Measurements from ENCODE around the gene RIPOR2. TPM values are rescaled to one million over a fixed set of nuclear protein-coding genes. Genes with fewer than 3 reads are reported as not detected.

Gene RIPOR2
- total RNA-seq, 2 experiments from 2014 or later, result 21.0 to 23.5 TPM

GRCh38 chr6:24821860-24822444 lies 113.8 kb downstream of the RIPOR2 start:
- ChIA-PET POLR2A (no interaction called here), CTCF (interaction anchor here (0.7 to 1.5 kb wide), 2 partner anchors 11 to 196 kb away, joined by 3 read pairs; no protein-coding TSS in a partner anchor)

GRCh38 chr6:24818346-24818745 lies 117.4 kb downstream of the RIPOR2 start:
- CTCF ChIA-PET, result interaction anchor here (0.5 kb wide), 1 partner anchor 28 kb away, joined by 3 read pairs; no protein-coding TSS in a partner anchor
- POLR2A ChIA-PET, result no interaction called here

- CTCF ChIA-PET, result no interaction called here
- POLR2A ChIA-PET, result no interaction called here
Measured at GRCh38 chr6:24809728-24810127, 126.0 kb downstream of the RIPOR2 start.

- POLR2A ChIA-PET, result no interaction called here
- CTCF ChIA-PET, result no interaction called here
Measured at GRCh38 chr6:24807584-24807983, 128.2 kb downstream of the RIPOR2 start.

GRCh38 chr6:24802271-24803059 lies 133.3 kb downstream of the RIPOR2 start:
- POLR2A ChIA-PET, result no interaction called here
- CTCF ChIA-PET, result no interaction called here

DNA sequence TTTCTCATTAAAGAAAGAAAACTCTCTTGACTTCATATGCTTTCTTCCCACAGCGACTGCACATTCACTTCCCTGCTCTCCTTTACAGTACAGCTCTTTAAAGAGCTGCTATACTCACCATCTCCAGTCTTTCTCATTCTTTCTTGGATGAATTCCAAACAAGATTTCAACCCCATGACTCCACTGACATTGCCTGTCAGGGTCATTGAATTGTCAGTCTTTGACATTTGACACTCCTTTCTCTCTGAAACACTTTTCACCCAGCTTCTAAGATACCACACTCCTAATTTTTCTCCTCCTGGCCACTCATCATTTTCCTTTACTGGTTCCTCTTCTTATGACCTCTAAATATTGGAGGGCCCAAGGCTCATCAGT lies 136.2 kb downstream of the RIPOR2 start:
- POLR2A ChIA-PET, result no interaction called here
- CTCF ChIA-PET, result interaction anchor here (0.6 kb wide), 1 partner anchor 20 kb away, joined by 4 read pairs; no protein-coding TSS in a partner anchor

DNA sequence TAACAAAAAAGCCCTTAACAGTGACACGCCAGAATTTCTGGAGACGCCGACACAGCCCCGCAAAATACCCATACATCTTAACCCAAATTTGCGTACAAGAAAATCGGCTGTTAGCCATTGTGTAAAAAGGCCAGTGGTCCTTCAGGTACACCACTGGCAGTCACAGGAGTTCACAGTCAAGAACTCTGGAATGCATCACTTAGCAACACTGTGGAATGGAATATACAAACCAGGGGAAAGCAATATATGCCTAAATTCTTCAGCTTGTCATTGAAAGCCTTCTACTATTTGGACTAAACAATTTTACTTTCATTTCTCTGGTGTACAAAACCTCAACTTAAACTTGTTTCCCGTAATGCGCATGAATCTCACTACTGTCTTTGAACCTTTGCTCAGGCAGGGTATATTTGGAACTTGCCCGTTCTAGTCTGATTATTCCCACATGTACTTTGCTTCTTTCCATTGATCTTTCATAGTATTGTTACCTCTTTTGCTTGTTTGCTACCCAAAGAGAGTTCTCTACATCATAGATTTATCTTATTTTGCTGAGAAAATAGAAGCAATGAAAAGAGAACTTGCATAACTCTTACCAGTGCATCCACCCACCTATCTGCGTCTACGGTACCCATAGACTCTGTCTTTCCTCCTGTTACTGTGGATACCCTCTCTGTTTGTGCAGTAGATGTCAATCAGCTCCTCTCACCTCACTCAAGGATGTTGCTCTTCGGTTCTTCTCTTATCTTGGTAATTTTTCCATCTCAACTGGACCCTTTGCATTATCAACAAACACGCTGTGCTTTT lies 136.8 kb downstream of the RIPOR2 start, which contains the start of gene ARMH2:
Gene ARMH2, minus strand, starts transcription at position 178 of the 801 bp plus-strand sequence. Its CDS starts 60 bp downstream, at position 118.
- POLR2A ChIA-PET, result no interaction called here

DNA sequence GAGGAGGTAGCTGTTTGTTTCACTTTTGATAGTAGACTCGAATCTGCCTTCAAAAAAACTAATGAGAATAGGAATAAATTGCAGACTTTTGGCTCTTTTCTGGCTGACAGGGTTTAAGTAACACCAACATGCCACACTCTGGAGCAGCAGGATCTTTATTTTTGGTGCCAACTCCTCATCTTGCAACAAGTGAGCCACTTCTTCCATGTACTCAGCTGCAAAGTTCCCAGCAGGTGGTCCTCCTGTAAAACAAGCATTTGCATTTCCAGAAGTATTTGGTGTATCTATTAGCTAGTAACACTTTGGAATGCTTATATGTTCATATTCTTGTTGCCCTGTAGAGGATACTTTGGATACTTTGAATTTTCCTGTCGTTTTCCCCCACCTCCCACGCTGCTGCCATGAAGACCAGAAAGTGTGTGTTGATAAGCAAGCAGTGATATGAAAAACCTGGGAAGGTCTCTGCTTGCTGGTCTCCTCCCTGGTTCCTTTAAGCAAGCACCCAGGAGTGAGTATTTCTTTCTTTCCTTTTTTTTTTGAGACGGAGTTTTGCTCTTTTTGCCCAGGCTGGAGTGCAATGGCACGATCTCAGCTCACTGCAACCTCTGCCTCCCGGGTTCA lies 138.1 kb downstream of the RIPOR2 start:
- POLR2A ChIA-PET, result no interaction called here
- CTCF ChIA-PET, result no interaction called here

More for the DNA sequence above, 136.8 kb downstream of the RIPOR2 start, which contains the start of gene ARMH2:
- CTCF ChIA-PET, result no interaction called here

- POLR2A ChIA-PET, result no interaction called here
- CTCF ChIA-PET, result no interaction called here
Measured at GRCh38 chr6:24796616-24797290, 139.0 kb downstream of the RIPOR2 start.

GRCh38 chr6:24795106-24795505 lies 140.7 kb downstream of the RIPOR2 start:
- CTCF ChIA-PET, result no interaction called here
- POLR2A ChIA-PET, result no interaction called here

DNA sequence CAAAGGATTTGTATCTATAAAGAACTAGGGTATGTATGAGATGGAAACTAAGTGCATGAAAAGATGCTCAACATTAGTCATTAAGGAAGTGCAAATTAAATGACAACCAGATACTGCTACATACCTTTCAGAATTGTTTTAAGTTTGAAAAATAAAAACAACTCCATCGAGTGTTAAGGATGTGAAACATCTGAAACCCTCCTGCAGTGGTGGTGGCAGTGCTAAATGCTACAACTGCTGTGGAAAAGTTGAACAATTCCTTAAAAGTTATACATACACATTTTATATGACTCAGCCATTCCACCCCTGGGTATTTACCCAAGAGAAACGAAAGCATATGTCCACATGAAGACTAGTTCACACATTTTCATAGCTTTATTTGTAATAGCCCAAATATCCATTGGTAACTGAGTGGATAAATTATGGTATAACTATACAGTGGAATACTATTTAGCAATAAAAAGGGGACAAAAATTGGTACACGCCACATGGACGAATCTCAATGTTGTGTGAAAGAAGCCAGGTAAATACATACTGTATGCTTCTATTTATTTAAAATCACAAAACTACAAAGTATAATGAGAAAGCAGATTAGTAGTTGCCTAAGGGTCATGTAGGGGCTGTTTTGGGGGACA lies 147.6 kb downstream of the RIPOR2 start:
- CTCF ChIA-PET, result no interaction called here
- POLR2A ChIA-PET, result no interaction called here

DNA sequence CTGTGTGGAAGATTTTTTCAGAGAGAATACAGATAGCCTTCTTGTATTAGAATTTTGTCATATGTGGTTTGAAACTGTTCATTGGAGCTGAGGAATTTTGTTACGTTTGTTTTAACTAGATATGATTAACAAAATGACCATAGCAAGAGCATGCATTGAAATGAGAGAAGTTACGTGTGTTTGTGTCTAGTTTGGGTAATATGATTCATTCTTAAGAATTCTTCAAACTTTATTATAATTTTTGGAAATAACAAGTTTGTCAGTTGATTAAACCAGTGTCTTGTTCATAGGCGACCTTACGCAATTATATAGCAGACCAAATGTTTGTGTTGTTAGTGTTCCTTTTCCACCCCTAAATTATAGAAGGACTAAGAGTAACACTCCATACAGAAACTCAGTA lies 155.6 kb downstream of the RIPOR2 start:
- POLR2A ChIA-PET, result no interaction called here
- CTCF ChIA-PET, result no interaction called here

GRCh38 chr6:24779416-24780016 lies 156.2 kb downstream of the RIPOR2 start:
- POLR2A ChIA-PET, result no interaction called here

GRCh38 chr6:24778878-24779277 lies 156.9 kb downstream of the RIPOR2 start:
- ChIA-PET POLR2A (no interaction called here), CTCF (interaction anchor here (0.8 kb wide), 1 partner anchor 34 kb away, joined by 3 read pairs; no protein-coding TSS in a partner anchor)

More at GRCh38 chr6:24779416-24780016, 156.2 kb downstream of the RIPOR2 start:
- CTCF ChIA-PET, result interaction anchor here (0.8 kb wide), 1 partner anchor 35 kb away, joined by 3 read pairs; no protein-coding TSS in a partner anchor

DNA sequence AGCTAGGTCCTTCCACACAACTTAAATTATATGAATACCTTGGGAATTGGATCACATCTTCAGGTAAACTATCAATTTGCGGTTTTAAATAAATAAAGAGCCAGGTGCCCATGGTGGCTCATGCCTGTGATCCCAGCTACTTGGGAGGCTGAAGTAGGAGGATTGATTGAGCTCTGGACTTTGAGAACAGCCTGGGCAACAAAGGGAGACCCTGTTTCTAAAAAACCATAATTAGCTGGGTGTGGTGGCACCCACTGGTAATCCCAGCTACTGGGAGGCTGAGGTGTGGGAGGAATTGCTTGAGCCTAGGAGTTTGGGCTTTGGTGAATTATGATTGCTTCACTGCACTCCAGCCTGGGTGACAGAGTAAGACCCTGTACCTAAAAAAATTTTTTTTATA lies 157.6 kb downstream of the RIPOR2 start:
- POLR2A ChIA-PET, result no interaction called here
- CTCF ChIA-PET, result no interaction called here

DNA sequence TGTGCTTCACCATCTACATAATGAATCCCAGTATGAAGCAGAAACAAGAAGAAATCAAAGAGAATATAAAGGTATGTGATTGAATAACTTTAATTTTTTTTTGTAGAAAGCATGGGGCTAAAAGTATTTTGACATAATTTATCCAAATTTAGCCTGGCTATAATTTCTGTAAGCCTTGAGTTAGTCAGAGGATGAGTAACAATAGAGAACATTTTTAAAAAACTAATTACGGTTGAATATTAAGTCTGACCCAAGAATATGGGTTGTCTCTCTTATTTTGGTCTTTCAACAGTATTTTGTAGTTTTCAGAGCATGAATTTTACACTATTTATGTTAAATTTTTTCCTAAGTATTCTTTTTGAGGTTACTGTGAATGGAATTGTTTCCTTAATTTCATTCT lies 158.5 kb downstream of the RIPOR2 start:
- POLR2A ChIA-PET, result no interaction called here
- CTCF ChIA-PET, result no interaction called here

DNA sequence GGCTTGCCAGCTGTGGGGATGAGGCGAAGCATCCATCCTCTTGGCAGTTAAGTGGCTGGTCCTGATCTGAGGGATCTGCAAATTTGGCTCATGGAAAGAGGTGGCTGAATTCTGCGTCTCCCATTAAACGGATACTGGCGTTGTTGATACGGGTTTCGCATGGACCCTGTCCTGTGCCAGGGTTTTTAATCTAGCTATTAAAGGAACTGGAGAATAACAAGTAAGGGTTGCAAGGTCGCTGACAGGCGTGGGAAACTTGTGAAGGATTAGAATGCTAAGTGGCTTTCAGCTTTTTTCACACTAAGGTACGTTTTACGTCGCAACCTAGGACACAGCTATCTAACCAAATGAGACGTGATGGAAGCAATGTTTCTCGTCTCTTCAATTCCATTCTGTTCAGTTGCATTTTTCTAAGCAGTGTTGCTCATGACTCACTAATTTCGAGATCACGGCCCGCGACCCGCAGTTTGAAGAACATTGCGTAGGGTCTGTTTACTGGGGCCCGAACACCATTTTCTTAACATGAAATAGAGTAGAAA lies 160.2 kb downstream of the RIPOR2 start:
- CTCF ChIA-PET, result interaction anchor here (0.7 to 1.5 kb wide), 2 partner anchors 32 to 53 kb away, joined by 3 to 4 read pairs; no protein-coding TSS in a partner anchor
- POLR2A ChIA-PET, result interaction anchor here (0.9 to 1.6 kb wide), 3 partner anchors 9 to 54 kb away, joined by 3 to 6 read pairs (median 5); no protein-coding TSS in a partner anchor

All from activated CD8-positive, alpha-beta memory T cell treated with anti-CD3 and anti-CD28 coated beads for 36 hours (primary cell).